Esophagus muscularis mucosa (tissue), 3 donors: ENCODE data around the gene CDHR5.

ENCODE experiments used
- POLR2AphosphoS5 ChIP-seq, 2 donors: sonication (generic); formaldehyde crosslinking; IDR thresholded peaks; one replicate each; pipeline ENCODE4 v1.6.1; 2017; ENCODE audit warnings: antibody characterized with exemption in 2 of 2
- TF ChIP-seq, protein P1 (sequence below), 3 experiments: fragments of 200-600 bp in 2 of 3; fragments of 450-650 bp in 1 of 3; sonication (generic) in 2 of 3; IDR thresholded peaks; one replicate each; pipeline ENCODE4 v1.5.1; 2017 to 2019; ENCODE audit warnings: antibody characterized with exemption in 3 of 3, mild to moderate bottlenecking in 2 of 3, moderate library complexity in 1 of 3

DNA sequence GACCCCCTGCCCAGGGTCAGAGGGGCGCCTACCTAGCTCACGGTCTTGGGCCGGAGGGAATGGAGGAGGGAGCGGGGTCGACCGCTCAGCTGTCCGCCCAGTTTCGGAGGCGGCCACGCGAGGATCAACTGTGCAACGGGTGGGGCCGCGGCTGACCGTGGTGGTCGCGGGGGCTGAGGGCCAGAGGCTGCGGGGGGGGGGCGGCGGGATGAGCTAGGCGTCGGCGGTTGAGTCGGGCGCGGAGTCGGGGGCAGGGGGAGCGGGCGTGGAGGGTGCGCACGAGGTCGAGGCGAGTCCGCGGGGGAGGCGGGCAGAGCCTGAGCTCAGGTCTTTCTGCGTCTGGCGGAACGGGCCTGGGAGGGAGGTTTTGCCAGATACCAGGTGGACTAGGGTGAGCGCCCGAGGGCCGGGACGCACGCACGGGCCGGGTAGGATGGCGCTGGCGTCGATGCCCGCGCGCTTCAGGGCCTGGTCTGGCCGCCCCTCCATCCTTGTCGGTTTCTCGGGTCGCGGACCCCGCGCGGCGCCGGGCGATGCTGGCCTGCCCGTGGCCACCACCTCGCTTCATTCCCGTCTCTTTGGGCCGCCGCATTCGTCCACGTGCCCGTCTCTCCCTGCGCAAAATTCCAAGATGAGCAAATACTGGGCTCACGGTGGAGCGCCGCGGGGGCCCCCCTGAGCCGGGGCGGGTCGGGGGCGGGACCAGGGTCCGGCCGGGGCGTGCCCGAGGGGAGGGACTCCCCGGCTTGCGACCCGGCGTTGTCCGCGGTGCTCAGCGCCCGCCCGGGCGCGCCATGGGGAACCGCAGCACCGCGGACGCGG lies 12.0 kb upstream of the CDHR5 start, which contains the start of gene DRD4:
- TF ChIP-seq, protein P1, sequence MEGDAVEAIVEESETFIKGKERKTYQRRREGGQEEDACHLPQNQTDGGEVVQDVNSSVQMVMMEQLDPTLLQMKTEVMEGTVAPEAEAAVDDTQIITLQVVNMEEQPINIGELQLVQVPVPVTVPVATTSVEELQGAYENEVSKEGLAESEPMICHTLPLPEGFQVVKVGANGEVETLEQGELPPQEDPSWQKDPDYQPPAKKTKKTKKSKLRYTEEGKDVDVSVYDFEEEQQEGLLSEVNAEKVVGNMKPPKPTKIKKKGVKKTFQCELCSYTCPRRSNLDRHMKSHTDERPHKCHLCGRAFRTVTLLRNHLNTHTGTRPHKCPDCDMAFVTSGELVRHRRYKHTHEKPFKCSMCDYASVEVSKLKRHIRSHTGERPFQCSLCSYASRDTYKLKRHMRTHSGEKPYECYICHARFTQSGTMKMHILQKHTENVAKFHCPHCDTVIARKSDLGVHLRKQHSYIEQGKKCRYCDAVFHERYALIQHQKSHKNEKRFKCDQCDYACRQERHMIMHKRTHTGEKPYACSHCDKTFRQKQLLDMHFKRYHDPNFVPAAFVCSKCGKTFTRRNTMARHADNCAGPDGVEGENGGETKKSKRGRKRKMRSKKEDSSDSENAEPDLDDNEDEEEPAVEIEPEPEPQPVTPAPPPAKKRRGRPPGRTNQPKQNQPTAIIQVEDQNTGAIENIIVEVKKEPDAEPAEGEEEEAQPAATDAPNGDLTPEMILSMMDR (IDR thresholded peaks at IDR 0.05), result no peak
- no peak for TF ChIP-seq POLR2AphosphoS5 (IDR thresholded peaks at IDR 0.05)
